GM19438 (cell line): Measurements from ENCODE around the gene FAM234B.
A peak's percentile ranks its signal among the peaks of the same experiment; 100 is the strongest.

Experiments
- ATAC-seq: cut with Tn5 transposase; IDR thresholded peaks from one replicate; pipeline ENCODE4 v1.9.1; 2021; ENCODE audit warnings: low read depth; ENCODE audit not compliant: unreplicated experiment

Gene FAM234B

DNA sequence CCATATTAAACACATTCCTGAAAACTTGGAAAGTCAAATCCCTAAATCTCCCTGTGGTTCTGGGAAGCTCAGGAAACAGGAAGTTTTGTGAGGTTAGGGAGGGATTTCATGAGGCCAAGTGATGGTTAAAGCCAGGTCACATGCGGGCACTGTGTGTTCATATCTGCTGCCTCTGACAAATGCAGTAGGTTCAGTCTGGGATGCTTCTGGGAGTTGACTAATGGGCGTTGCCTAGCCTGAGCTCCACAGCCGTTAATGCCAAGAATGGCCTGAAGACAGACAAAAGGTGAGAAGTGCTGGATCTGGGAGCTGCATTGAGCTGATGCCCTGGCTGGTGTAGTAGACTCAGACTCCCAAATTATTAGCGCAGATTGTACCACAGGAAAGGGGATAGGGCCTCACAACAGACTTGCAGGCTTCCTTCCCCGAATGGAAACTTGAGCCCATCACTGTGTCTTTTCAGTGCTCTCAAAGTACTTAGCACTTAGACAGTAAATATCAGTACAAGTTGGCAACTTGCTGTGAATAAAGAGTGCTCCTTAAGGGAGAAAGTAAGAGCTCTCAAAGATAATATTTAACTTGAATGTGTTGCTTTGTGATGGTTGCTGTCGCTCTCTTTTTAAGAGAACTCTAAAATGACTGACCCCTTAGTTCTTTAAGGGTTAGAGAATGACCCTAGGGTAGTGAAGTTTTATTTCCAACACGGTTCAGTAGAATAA lies 41.9 kb downstream of the FAM234B start:
- ATAC-seq, result no peak

GRCh38 chr12:13087766-13088165 lies 43.6 kb downstream of the FAM234B start:
- ATAC-seq, result no peak

GRCh38 chr12:13088496-13088895 lies 44.3 kb downstream of the FAM234B start:
- no peak for ATAC-seq

- no peak for ATAC-seq
Observed at GRCh38 chr12:13090054-13090453, 45.9 kb downstream of the FAM234B start.

DNA sequence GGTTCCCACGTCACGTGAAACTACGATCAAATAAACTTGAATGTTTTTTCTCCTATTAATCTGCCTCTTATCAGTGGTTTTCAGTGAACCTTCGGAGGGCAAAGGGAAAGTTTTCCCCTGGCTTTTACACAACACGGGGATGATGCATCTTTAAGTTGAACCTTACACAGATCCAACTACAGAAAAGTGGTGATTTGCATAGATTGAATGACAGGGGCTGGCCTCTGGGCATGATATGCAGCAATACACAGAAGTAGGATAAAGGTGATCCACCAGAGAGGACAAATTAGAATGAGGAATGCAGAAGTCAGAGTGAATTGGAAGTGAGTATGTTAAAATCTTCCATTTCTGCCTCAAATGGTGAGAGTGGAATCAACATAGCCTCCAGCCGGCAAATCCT lies 47.7 kb downstream of the FAM234B start:
- ATAC-seq, result no peak

GRCh38 chr12:13093191-13093847 lies 49.1 kb downstream of the FAM234B start:
- no peak for ATAC-seq

- no peak for ATAC-seq
Observed at GRCh38 chr12:13093848-13094220, 49.7 kb downstream of the FAM234B start.

- no peak for ATAC-seq
Observed at GRCh38 chr12:13094367-13094766, 50.2 kb downstream of the FAM234B start.

- no peak for ATAC-seq
Observed at GRCh38 chr12:13095266-13095995, 51.2 kb downstream of the FAM234B start.

DNA sequence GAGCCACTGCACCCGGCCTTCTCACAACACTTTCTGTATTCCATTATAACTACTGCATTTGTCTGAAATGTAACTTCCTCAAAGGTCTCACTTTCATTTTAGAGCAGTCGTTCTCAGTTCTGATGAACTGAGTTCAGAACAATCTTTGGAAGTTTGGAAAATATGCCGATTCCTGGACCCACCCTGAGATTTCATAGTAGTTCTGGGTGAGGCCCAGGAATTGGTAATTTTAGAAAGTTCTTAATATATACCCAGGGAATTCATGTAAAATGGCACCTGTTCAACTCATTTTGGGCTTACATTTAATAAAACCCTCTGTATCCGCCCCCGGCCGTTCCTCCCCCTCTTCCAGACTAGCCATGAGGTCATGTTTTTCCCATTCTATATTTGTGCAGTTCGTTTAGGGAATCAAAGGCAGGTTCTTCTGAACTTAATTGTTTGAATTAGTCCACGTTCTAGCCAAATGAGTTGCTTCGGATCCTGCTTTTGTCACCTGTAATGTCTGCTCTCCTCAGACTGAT lies 53.4 kb downstream of the FAM234B start:
- ATAC-seq, result no peak

DNA sequence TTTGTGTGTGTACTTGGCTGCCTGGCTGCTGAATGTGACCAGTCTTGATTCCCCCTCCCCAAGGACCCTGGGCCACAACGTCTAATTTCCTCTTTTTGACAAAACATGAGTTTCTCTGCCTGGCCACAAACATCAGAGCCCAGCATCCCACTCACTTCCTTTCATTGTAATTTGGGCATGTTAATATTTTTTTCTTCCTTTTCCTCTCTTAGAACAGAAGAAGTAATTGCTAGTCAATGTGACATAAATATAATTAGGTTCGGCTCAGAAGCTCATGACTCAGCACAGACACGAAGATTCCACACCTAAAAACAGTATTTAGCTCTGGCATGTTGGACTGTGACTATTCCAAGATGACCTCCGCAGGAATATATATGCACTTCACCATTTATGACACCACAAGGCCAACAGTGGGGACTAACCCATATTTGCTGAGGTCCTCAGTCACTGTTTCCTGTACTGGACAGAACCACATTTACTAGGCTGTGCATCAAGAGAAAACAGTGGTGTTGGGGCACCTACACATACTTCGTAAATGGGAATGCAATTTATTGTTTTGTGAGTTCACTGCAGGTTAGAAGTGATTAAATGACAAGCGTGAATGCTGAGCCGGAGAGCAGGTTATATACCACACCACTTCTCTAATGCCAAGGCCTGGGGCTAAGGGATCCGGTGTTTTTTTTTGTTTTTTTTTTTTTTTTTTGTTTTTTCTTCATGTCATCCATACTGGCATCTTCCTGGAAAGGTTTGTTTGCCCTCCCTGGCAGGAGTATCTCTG lies 55.1 kb downstream of the FAM234B start:
- ATAC-seq, result no peak

- no peak for ATAC-seq
Observed at GRCh38 chr12:13099844-13100604, 55.8 kb downstream of the FAM234B start.

- no peak for ATAC-seq
Observed at GRCh38 chr12:13100605-13100881, 56.4 kb downstream of the FAM234B start.

DNA sequence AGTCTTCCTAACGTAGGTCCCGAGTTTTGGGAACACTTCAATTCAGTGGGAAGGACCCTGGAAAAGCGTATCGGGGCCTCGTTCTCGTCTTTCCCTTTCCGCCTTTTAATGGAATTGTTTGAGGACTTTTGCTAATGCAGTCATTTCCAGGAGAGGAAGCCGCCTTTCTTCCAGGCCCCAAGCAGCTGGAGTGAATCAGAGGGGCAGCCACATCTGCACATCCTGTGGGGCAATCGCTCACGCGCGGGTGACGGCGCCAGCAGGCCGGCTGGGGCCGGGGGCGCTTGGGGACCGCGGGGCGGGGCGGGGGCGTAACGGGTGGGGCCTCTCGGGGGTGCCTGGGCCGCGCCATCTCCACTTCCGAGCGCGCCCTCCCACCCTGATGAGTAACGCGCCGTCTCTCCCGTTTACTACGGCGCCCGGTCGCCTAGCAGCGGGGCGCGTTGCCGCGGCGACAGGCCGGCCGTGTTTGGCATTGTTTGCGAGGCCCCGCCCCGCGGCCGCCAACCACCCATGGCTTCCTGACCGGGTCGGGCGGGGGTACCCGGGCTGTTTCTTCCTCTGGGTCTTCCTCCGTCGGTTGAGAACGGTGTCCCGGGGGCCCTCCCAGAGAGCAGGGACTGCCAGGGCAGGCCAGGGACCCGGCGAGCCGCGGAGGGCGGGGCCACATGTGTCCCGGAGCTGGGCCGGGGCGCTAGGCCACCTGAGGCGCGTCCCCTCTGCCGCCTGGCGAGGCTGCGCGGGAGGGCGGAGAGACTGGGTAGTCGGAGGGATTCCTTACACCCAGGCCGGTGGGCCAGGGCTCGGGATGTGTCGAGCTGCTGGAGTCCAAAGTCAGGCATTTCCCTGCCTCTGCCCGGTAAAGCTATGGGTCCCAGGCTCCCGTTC lies 56.9 kb downstream of the FAM234B start:
- ATAC-seq, result peak; percentile 73

GRCh38 chr12:13101821-13102375 lies 57.7 kb downstream of the FAM234B start:
- ATAC-seq, result no peak

DNA sequence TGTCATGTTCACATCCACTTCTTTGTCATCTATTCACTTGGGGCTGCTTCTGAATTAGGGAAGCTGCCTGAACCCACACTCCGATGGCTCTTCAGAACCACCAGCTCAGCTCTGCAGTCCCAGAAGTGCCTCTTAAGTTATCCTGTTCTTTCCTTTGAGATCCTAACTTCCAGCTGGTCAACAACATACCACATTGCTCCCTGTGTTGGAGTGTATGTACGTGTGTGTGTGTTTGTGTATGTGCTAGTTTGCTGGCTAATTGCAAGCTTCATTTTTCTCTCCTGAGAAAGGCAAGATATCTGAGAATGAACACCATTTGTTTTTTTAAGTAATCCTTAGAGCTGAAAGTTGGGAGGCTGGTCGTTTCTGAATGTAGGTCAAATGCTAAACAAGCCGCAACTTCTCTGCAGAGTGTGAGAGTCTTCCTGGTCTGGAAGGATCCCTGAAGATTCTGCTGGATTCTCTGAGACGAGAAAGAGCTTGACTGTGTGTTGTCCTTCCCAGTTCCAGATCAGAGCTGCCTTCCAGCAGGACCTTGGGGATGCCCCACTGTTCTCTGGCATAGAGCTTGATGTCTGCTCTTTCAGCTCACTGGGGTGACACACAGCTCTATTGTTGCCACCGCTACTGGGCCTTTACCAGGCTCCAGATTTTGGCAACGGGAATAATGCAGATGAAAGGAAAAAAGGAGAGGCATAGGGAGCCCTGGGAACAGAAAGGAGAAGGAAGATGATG lies 58.4 kb downstream of the FAM234B start:
- no peak for ATAC-seq

- ATAC-seq, result no peak
Observed at GRCh38 chr12:13103391-13104033, 59.3 kb downstream of the FAM234B start, which contains the start of gene GSG1. TSS of gene GSG1 (minus strand) at chr12:13103667. CDS start at chr12:13103512, 155 bp downstream.

- ATAC-seq, result no peak
Observed at GRCh38 chr12:13104409-13104808, 60.2 kb downstream of the FAM234B start.
